Cerebellar cortex (tissue), 1 donor: ENCODE data around the gene HGF.

Source experiments
- DNase-seq: peaks from one replicate; pipeline ENCODE4 v3.0.0-alpha.2; 2015; ENCODE audit warnings: low spot score

The HGF gene

GRCh38 chr7:81684033-81684432 is 85.8 kb downstream of the HGF start:
- no peak for DNase-seq

DNA sequence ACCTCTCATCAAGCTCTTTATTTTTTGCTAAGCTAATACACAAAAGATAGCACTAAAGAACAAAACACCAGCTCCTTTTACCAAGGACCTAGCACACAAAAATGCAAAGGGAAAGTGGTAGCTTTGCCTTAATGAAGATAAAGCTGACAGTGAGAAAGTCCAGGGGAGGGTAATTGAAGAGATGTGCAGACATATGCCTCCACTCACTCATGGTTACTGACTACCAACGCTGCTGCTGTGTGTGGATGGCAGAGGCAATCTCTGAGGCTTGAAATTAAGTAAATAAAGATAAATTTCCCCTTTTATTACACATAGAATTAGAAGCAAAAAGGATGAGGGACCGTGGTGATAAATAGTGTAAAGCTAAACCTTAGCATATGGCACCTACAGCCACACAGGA is 87.0 kb downstream of the HGF start:
- no peak for DNase-seq

- DNase-seq = no peak
Measured at GRCh38 chr7:81680120-81680519, 89.7 kb downstream of the HGF start.

GRCh38 chr7:81676813-81677212 is 93.0 kb downstream of the HGF start:
- peak; percentile 11 for DNase-seq

- DNase-seq = no peak
Measured at GRCh38 chr7:81676105-81676811, 93.6 kb downstream of the HGF start.

- DNase-seq = no peak
Measured at GRCh38 chr7:81674431-81674830, 95.4 kb downstream of the HGF start.

DNA sequence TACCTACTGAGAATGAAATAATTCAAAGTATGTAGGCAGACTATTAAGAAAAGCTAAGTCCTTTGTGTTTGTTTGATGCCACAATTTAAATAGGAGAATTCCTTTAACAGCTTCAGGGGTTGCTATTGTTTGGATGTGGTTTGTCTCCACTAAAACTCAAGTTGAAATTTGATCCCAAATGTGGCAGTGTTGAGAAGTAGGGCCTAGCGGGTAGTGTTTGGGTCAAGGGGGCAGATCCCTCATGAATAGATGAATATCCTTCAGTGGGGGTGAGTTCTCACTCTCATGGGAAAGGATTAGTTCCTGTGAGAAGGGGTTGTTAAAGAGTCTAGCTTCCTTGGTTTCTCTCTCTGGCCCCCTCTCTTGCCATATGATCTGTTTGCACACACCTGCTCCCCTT is 97.0 kb downstream of the HGF start:
- no peak for DNase-seq

DNA sequence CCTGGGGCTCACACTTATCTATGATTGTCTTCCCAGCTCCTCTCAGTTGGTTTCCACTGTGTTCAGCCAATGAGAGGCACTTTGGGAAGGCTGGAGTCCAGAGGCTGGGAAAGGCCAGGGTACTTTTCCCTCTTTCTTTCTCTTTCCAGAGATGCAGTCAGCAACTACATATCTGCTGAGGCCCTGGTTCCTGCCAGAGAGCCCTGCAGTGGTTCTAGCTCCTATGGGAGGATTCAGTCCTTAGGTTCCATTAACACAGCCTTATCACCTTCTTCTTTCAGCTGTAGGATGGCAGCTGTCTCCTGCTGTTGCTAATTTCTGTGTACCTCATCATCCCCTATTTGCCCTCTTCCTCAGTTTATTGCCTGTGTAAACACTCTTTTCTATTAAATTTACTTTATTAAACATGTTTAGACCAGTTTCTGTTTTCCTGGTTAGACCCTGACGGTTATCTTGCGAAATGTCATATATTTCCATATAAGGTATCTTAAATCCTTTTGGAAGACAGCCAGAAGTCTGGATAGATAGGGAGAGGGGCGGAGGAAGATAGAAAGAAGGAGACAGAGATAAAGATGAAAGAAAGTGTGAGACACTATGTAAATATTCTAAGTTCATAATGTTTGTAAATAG is 100.3 kb downstream of the HGF start:
- no peak for DNase-seq

DNA sequence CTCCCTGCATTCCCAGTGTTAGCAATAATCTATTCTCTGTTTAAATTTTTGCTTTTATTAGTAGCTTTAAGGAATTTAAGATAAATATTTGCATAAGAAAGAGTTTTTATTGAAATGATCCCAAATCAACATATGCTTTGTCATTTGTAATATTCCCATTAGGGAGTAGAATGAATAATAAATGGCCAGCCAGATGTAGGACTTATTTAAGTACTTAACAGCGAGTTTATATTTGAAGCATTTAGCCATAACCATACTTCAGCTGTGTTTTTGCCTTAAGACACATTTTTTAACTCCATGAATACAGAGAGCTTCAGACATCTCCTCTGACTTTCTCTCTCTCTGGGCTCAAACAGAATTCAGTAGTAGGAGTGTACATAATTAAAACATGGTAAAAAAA is 103.6 kb downstream of the HGF start:
- no peak for DNase-seq

- no peak for DNase-seq
Measured at GRCh38 chr7:81665236-81665635, 104.6 kb downstream of the HGF start.

GRCh38 chr7:81664304-81664703 is 105.5 kb downstream of the HGF start:
- no peak for DNase-seq

DNA sequence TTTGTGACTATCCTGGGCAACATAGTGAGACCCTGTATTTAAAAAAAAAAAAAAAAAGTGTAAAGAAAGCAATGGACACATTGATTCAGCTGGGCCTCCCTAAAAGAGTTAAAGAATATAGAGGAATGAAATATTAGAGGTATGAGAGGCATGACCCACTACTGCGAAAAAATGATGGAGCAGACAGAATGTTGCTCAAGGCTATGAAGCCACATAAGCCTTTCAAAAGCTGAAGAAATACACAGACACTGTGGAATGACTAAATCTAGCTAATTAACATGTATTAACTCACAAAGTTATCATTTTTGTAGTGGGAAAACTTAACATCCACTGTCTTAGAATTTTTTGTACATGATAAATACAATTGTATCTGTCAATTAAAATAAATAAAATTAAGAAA is 107.3 kb downstream of the HGF start:
- DNase-seq = no peak

DNA sequence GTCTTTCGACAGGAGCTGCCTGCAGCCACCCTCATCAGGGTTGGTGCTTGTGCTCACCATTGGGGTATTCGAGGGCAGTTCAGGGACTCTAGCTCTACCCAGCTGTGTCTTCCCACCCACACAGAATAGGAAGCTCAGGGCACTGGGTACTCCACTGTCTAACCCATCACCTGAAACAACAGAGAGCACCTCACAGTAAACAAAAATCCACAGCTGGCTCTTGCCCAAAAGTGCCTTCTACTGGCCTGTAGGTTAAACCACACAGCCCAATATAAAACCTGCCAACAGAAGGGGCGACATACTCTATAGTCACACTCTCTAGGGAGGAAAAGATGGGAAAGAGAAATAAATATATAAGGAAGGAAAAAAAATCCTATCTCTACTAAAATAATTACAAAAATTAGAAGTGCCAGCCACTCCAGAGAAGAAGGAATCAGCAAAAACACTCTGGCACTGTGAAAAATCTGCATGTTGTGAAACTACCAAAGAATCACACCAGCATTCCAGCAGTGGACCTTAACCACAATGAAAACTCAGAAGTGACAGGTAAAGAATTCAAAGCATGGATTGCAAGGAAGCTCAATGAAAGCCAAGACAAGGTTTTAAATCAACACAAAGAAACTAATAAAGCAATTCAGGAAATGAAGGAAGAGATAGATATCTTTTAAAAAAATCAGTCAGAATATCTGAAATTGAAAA is 110.0 kb downstream of the HGF start:
- DNase-seq = no peak

- no peak for DNase-seq
Measured at GRCh38 chr7:81657551-81657950, 112.3 kb downstream of the HGF start.

GRCh38 chr7:81655271-81655670 is 114.6 kb downstream of the HGF start:
- no peak for DNase-seq

DNA sequence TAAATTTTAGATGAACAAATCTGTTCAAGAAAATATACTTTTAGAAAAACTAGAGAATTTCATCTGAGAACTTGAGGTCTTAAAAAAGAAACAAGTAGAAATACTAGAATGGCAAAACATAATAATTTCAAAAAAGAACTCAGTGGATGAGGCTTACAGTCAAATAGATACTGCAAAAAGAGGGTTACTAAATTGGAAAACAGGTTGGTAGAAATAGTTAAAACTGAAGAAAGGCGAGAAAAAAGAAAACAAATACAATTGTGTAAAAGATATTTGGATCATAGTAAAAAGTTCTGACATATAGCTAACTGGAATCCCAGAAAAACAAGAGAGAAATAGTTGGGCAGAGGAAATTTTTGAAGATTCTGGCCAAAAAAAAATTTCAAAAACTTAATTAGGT is 117.6 kb downstream of the HGF start:
- no peak for DNase-seq
